GM11168 (cell line): ENCODE measurements around the gene PEX13.
"Not testable (repeated sequence)": the region's sequence is repeated elsewhere in the genome, so short reads cannot be mapped to it uniquely, and the experiment has no call there.

Experiments
- in situ Hi-C: fragments of 300-500 bp; cut with MboI; formaldehyde crosslinking; loops from one replicate; pipeline ENCODE4 v1.12.0; 2022; ENCODE audit warnings: low sequenced_read_pairs; ENCODE audit not compliant: unreplicated experiment

The PEX13 gene

GRCh38 chr2:61017556-61018317, at the start of gene PEX13, which contains the start of gene PUS10:
Gene PEX13 (plus strand): TSS chr2:61017720. CDS start chr2:61017760, 40 bp downstream.
Gene PUS10 (minus strand): TSS chr2:61018255. CDS start chr2:61011890, 6,365 bp downstream.
- in situ Hi-C loops: no loop called here

GRCh38 chr2:60972889-60973656, 44.4 kb upstream of the PEX13 start:
- in situ Hi-C loops: no loop called here

- in situ Hi-C loops: no loop called here
Measured at GRCh38 chr2:60973705-60974104, 43.8 kb upstream of the PEX13 start.

GRCh38 chr2:60974652-60975051, 42.9 kb upstream of the PEX13 start:
- in situ Hi-C loops: no loop called here

GRCh38 chr2:60976256-60976850, 41.2 kb upstream of the PEX13 start:
- in situ Hi-C loops: no loop called here

GRCh38 chr2:60976875-60977561, 40.5 kb upstream of the PEX13 start:
- in situ Hi-C loops: no loop called here

- in situ Hi-C loops: no loop called here
Measured at GRCh38 chr2:60977562-60977895, 40.0 kb upstream of the PEX13 start.

GRCh38 chr2:60979231-60979630, 38.3 kb upstream of the PEX13 start:
- in situ Hi-C loops: no loop called here

- in situ Hi-C loops: no loop called here
Measured at GRCh38 chr2:60980071-60980815, 37.3 kb upstream of the PEX13 start.

- in situ Hi-C loops: not testable (repeated sequence)
Measured at GRCh38 chr2:60982066-60982465, 35.5 kb upstream of the PEX13 start.

GRCh38 chr2:60984720-60985119, 32.8 kb upstream of the PEX13 start:
- in situ Hi-C loops: no loop called here

- in situ Hi-C loops: no loop called here
Measured at GRCh38 chr2:60987041-60987440, 30.5 kb upstream of the PEX13 start.

GRCh38 chr2:60987656-60988055, 29.9 kb upstream of the PEX13 start:
- in situ Hi-C loops: not testable (repeated sequence)

GRCh38 chr2:60989259-60989658, 28.3 kb upstream of the PEX13 start:
- in situ Hi-C loops: no loop called here

GRCh38 chr2:60991644-60992043, 25.9 kb upstream of the PEX13 start:
- in situ Hi-C loops: no loop called here

- in situ Hi-C loops: no loop called here
Measured at GRCh38 chr2:60992985-60993392, 24.5 kb upstream of the PEX13 start.

GRCh38 chr2:60994131-60994530, 23.4 kb upstream of the PEX13 start:
- in situ Hi-C loops: no loop called here

- in situ Hi-C loops: loop anchor here (5.0 kb wide), 1 partner anchor 187 kb away; no protein-coding TSS in a partner anchor
Measured at GRCh38 chr2:60998628-60999545, 18.6 kb upstream of the PEX13 start.

- in situ Hi-C loops: loop anchor here (10.0 kb wide), 1 partner anchor 311 kb away; no protein-coding TSS in a partner anchor
Measured at GRCh38 chr2:61005736-61006135, 11.8 kb upstream of the PEX13 start.
